H9 (cell line): ENCODE data around the gene CDC37L1. TPM values are rescaled to one million over a fixed set of nuclear protein-coding genes. Genes with fewer than 3 reads are reported as not detected.

Source experiments
- DNase-seq: peaks from one replicate; pipeline ENCODE4 v3.0.0-alpha.2; 2017
- H2AFZ ChIP-seq: one replicate; pipeline ENCODE4 v1.6.1; 2013; ENCODE audit warnings: mild to moderate bottlenecking, low read length, control low read depth, moderate library complexity
- H2AK5ac ChIP-seq: 2 replicates; pipeline ENCODE4 v1.6.1; 2013; ENCODE audit warnings: low read length, control low read depth, mixed read lengths; ENCODE audit not compliant: insufficient read length
- H2BK120ac ChIP-seq: one replicate; pipeline ENCODE4 v1.6.1; 2013; ENCODE audit warnings: low read depth, mild to moderate bottlenecking, low read length, control low read depth, inconsistent platforms; ENCODE audit not compliant: poor library complexity, severe bottlenecking
- H2BK12ac ChIP-seq: 2 replicates; pipeline ENCODE4 v1.6.1; 2013; ENCODE audit warnings: low read length, control low read depth, mixed read lengths, low read depth; ENCODE audit not compliant: insufficient read length
- H2BK15ac ChIP-seq: 2 replicates; pipeline ENCODE4 v1.6.1; 2013; ENCODE audit warnings: low read depth, low read length, control low read depth
- H2BK20ac ChIP-seq: one replicate; pipeline ENCODE4 v1.6.1; 2013; ENCODE audit warnings: low read depth, mild to moderate bottlenecking, low read length, control low read depth, inconsistent platforms; ENCODE audit not compliant: poor library complexity, severe bottlenecking
- H2BK5ac ChIP-seq: 2 replicates; pipeline ENCODE4 v1.6.1; 2013; ENCODE audit warnings: low read length, control low read depth, mixed read lengths; ENCODE audit not compliant: insufficient read length
- H3K14ac ChIP-seq: 2 replicates; pipeline ENCODE4 v1.6.1; 2013; ENCODE audit warnings: low read length, control low read depth; ENCODE audit not compliant: insufficient read depth
- H3K18ac ChIP-seq: 2 replicates; pipeline ENCODE4 v1.6.1; 2013; ENCODE audit warnings: low read depth, mild to moderate bottlenecking, mixed read lengths, low read length, control low read depth; ENCODE audit not compliant: insufficient read length
- H3K23ac ChIP-seq: 2 replicates; pipeline ENCODE4 v1.6.1; 2013; ENCODE audit warnings: low read length, control low read depth, mixed read lengths, low read depth; ENCODE audit not compliant: insufficient read length
- H3K23me2 ChIP-seq: 2 replicates; pipeline ENCODE4 v1.6.1; 2013; ENCODE audit warnings: low read depth, mild to moderate bottlenecking, mixed read lengths, low read length, control low read depth; ENCODE audit not compliant: insufficient read length, poor library complexity, severe bottlenecking
- H3K27ac ChIP-seq: 2 replicates; pipeline ENCODE4 v1.5.1; 2013; ENCODE audit warnings: low read length, control low read depth, mixed read lengths, low read depth; ENCODE audit not compliant: insufficient read length
- H3K27me3 ChIP-seq: 2 replicates; pipeline ENCODE4 v1.6.1; 2013; ENCODE audit warnings: low read length, control low read depth, inconsistent platforms; ENCODE audit not compliant: insufficient read depth
- H3K4ac ChIP-seq: 2 replicates; pipeline ENCODE4 v1.6.1; 2013; ENCODE audit warnings: low read depth, mild to moderate bottlenecking, control low read depth, inconsistent platforms, low read length, moderate library complexity
- H3K4me1 ChIP-seq: 2 replicates; pipeline ENCODE4 v1.6.1; 2013; ENCODE audit warnings: low read length, control low read depth, inconsistent platforms; ENCODE audit not compliant: insufficient read depth
- H3K4me2 ChIP-seq: 2 replicates; pipeline ENCODE4 v1.6.1; 2013; ENCODE audit warnings: low read length, control low read depth, mixed read lengths; ENCODE audit not compliant: insufficient read length, insufficient read depth
- H3K56ac ChIP-seq: 2 replicates; pipeline ENCODE4 v1.6.1; 2013; ENCODE audit warnings: low read depth, mild to moderate bottlenecking, mixed read lengths, low read length, control low read depth; ENCODE audit not compliant: insufficient read length
- H3K79me1 ChIP-seq: 2 replicates; pipeline ENCODE4 v1.6.1; 2013; ENCODE audit warnings: low read depth, mild to moderate bottlenecking, moderate library complexity, low read length, control low read depth, inconsistent platforms; ENCODE audit not compliant: insufficient read depth, poor library complexity, severe bottlenecking
- H3K79me2 ChIP-seq: 2 replicates; pipeline ENCODE4 v1.6.1; 2013; ENCODE audit warnings: low read length, control low read depth, inconsistent platforms; ENCODE audit not compliant: insufficient read depth
- H3K9ac ChIP-seq: 2 replicates; pipeline ENCODE4 v1.6.1; 2013; ENCODE audit warnings: low read length, control low read depth, mixed read lengths; ENCODE audit not compliant: insufficient read length; ENCODE audit errors: extremely low read depth
- H3K9me3 ChIP-seq: one replicate; pipeline ENCODE4 v1.6.1; 2013; ENCODE audit warnings: low read depth, low read length, inconsistent platforms; ENCODE audit not compliant: control insufficient read depth
- H3T11ph ChIP-seq: one replicate; pipeline ENCODE4 v1.6.1; 2013; ENCODE audit warnings: mild to moderate bottlenecking, low read length, control low read depth, inconsistent platforms
- H4K20me1 ChIP-seq: one replicate; pipeline ENCODE4 v1.6.1; 2013; ENCODE audit not compliant: control insufficient read depth, insufficient read length, insufficient read depth
- H4K5ac ChIP-seq: 2 replicates; pipeline ENCODE4 v1.6.1; 2013; ENCODE audit warnings: low read depth, mild to moderate bottlenecking, mixed read lengths, low read length, control low read depth; ENCODE audit not compliant: insufficient read length
- H4K8ac ChIP-seq: replicated peaks from 2 replicates; pipeline ENCODE4 v1.6.1; 2013; ENCODE audit warnings: low read length, control low read depth, mixed read lengths, low read depth; ENCODE audit not compliant: insufficient read length
- H4K91ac ChIP-seq: 2 replicates; pipeline ENCODE4 v1.6.1; 2013; ENCODE audit warnings: low read depth, mild to moderate bottlenecking, moderate library complexity, mixed read lengths, low read length, control low read depth; ENCODE audit not compliant: insufficient read length
- H3K27ac Mint-ChIP-seq, 3 experiments: 2 replicates in 2 of 3; 3 replicates in 1 of 3; pipeline ENCODE4 v1.8.0; 2020 to 2021; ENCODE audit warnings: mixed read lengths in 3 of 3, mild to moderate bottlenecking in 1 of 3, moderate library complexity in 1 of 3
- H3K27me3 Mint-ChIP-seq: 2 replicates; pipeline ENCODE4 v1.8.0; 2021; ENCODE audit warnings: low read depth, mild to moderate bottlenecking, moderate library complexity, mixed read lengths
- H3K36me3 Mint-ChIP-seq, 3 experiments: 2 replicates in 2 of 3; 3 replicates in 1 of 3; pipeline ENCODE4 v1.8.0; 2020 to 2021; ENCODE audit warnings: low read depth in 3 of 3, mixed read lengths in 3 of 3; ENCODE audit not compliant: insufficient read depth in 1 of 3
- H3K4me1 Mint-ChIP-seq, 2 experiments: 2 replicates each; pipeline ENCODE4 v1.8.0; 2020; ENCODE audit warnings: mixed read lengths in 2 of 2
- H3K4me3 Mint-ChIP-seq, 2 experiments: 2 replicates in 1 of 2; 3 replicates in 1 of 2; pipeline ENCODE4 v1.8.0; 2020 to 2021; ENCODE audit warnings: mild to moderate bottlenecking in 2 of 2, mixed read lengths in 2 of 2, moderate library complexity in 1 of 2
- H3K9me3 Mint-ChIP-seq, 2 experiments: 2 replicates in 1 of 2; 3 replicates in 1 of 2; pipeline ENCODE4 v1.8.0; 2020; ENCODE audit warnings: mild to moderate bottlenecking in 2 of 2, mixed read lengths in 2 of 2, moderate library complexity in 1 of 2
- WGBS: extraction: QIAGEN DNeasy Blood & Tissue Kit; methylation state at CpG from one replicate; pipeline ENCODE4 v1.1.7; 2013; ENCODE audit warnings: missing lambda C conversion rate, low lambda C conversion rate, mixed read lengths; ENCODE audit not compliant: insufficient read length; ENCODE audit errors: extremely low coverage; 5-methylcytosine and 5-hydroxymethylcytosine counted together
- total RNA-seq: library from RNA; stranded (reverse); gene quantifications from 2 replicates; pipeline ENCODE4 v1.2.1, GENCODE V29; 2021
- TF ChIP-seq, protein P1 (sequence below): fragments of 200-600 bp; sonication (generic); conservative IDR thresholded peaks from 3 replicates; pipeline ENCODE4 v1.8.0; 2021; ENCODE audit warnings: antibody characterized with exemption, mild to moderate bottlenecking

Gene CDC37L1
- total RNA-seq, 1 experiment from 2014 or later: 17.6 TPM

DNA sequence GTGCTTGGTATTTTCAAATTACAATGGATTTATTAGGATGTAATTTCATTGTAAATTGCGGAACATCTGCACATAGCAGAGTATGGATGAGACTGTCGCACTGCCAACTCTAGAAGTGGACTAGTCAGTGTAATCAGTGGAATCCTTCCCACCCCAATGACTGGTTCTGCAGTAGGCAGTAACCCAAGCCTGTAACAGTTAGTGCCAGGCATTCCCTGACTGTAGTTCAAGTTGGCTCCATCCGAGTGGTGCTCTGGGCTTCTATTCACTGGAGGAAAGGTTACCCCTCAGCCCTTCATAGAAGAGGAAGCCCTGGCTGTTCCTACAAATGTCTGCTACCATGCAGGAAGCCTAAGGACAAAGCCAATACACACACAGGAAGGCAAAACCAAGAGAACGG lies 38.4 kb downstream of the CDC37L1 start:
- Mint-ChIP-seq H3K9me3 (peaks cover 4 to 6% of the 10 kb centered on the region in 2 experiments; a peak in 3 of 5 replicates), H3K36me3 (peaks cover 14 to 74% (median 34%) of the 10 kb centered on the region in 3 experiments), H3K4me3 (no peak overlapping the region), H3K27me3 (no peaks in the 10 kb centered on the region), H3K4me1 (no peaks in the 10 kb centered on the region), H3K27ac (no peak overlapping the region)
- Histone ChIP-seq H4K5ac (no peak overlapping the region), H4K8ac (no peak overlapping the region), H2AK5ac (no peak overlapping the region), H2BK12ac (no peak overlapping the region), H3K9me3 (no peaks in the 10 kb centered on the region), H2BK20ac (no peak overlapping the region), H3K9ac (no peak overlapping the region), H2BK15ac (no peak overlapping the region), H3K4me2 (no peak overlapping the region), H3K27me3 (no peaks in the 10 kb centered on the region), H4K91ac (no peak overlapping the region), H2AFZ (no peak overlapping the region), H3K27ac (no peak overlapping the region), H3K14ac (no peak overlapping the region), H3K4ac (no peak overlapping the region), H3T11ph (no peak overlapping the region), H3K23ac (no peak overlapping the region), H3K56ac (no peak overlapping the region), H2BK5ac (no peak overlapping the region), H3K18ac (no peak overlapping the region), H3K23me2 (no peaks in the 10 kb centered on the region), H2BK120ac (no peak overlapping the region), H3K79me1 (no peaks in the 10 kb centered on the region), H3K79me2 (no peaks in the 10 kb centered on the region), H3K4me1 (no peaks in the 10 kb centered on the region), H4K20me1 (no peaks in the 10 kb centered on the region)
- WGBS: no CpG with 5 or more reads among the region's 4 CpGs
- TF ChIP-seq, protein P1, sequence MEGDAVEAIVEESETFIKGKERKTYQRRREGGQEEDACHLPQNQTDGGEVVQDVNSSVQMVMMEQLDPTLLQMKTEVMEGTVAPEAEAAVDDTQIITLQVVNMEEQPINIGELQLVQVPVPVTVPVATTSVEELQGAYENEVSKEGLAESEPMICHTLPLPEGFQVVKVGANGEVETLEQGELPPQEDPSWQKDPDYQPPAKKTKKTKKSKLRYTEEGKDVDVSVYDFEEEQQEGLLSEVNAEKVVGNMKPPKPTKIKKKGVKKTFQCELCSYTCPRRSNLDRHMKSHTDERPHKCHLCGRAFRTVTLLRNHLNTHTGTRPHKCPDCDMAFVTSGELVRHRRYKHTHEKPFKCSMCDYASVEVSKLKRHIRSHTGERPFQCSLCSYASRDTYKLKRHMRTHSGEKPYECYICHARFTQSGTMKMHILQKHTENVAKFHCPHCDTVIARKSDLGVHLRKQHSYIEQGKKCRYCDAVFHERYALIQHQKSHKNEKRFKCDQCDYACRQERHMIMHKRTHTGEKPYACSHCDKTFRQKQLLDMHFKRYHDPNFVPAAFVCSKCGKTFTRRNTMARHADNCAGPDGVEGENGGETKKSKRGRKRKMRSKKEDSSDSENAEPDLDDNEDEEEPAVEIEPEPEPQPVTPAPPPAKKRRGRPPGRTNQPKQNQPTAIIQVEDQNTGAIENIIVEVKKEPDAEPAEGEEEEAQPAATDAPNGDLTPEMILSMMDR: no peak
- DNase-seq: no peak
